Hepatic stellate cell (primary cell): ENCODE data around the gene DOC2A.
A peak's percentile ranks its signal among the peaks of the same experiment; 100 is the strongest.

Experiments
- DNase-seq: peaks from one replicate; pipeline ENCODE4 v3.0.0; 2011; ENCODE audit warnings: low spot score

DOC2A gene

GRCh38 chr16:30005341-30006094 lies 5.3 kb downstream of the DOC2A start:
- DNase-seq = peak; percentile 87

- no peak for DNase-seq
Observed at GRCh38 chr16:30004811-30005242, 6.0 kb downstream of the DOC2A start.

- DNase-seq = no peak
Observed at GRCh38 chr16:30004424-30004776, 6.4 kb downstream of the DOC2A start.

GRCh38 chr16:30003670-30004423 lies 7.0 kb downstream of the DOC2A start:
- DNase-seq = no peak

GRCh38 chr16:30002614-30003346 lies 8.0 kb downstream of the DOC2A start:
- no peak for DNase-seq

GRCh38 chr16:30000735-30001631 lies 9.8 kb downstream of the DOC2A start:
- DNase-seq = no peak

- no peak for DNase-seq
Observed at GRCh38 chr16:29999605-30000004, 11.2 kb downstream of the DOC2A start.

- no peak for DNase-seq
Observed at GRCh38 chr16:29996766-29997250, 14.0 kb downstream of the DOC2A start.

GRCh38 chr16:29995911-29996765 lies 14.7 kb downstream of the DOC2A start, which contains the start of gene INO80E:
INO80E (plus strand) TSS chr16:29996241; CDS start chr16:29996311, 70 bp downstream.
- DNase-seq = peak; percentile 99

GRCh38 chr16:29995324-29995910 lies 15.4 kb downstream of the DOC2A start, which contains the start of gene HIRIP3:
HIRIP3 (minus strand) TSS chr16:29995617; CDS start chr16:29995605, 12 bp downstream.
- peak; percentile 95 for DNase-seq

GRCh38 chr16:29994600-29995323 lies 16.1 kb downstream of the DOC2A start:
- DNase-seq = peak; percentile 71

- no peak for DNase-seq
Observed at GRCh38 chr16:29993903-29994599, 16.8 kb downstream of the DOC2A start.

- no peak for DNase-seq
Observed at GRCh38 chr16:29993191-29993902, 17.5 kb downstream of the DOC2A start.

- no peak for DNase-seq
Observed at GRCh38 chr16:29992344-29992967, 18.4 kb downstream of the DOC2A start.

- DNase-seq = no peak
Observed at GRCh38 chr16:29991571-29991904, 19.3 kb downstream of the DOC2A start.

GRCh38 chr16:29990883-29991570 lies 19.8 kb downstream of the DOC2A start:
- DNase-seq = no peak

- DNase-seq = no peak
Observed at GRCh38 chr16:29990034-29990433, 20.8 kb downstream of the DOC2A start.
